GM12878 (cell line): ENCODE results near the gene POLR2F. TPM values are rescaled to one million over a fixed set of nuclear protein-coding genes. Genes with fewer than 3 reads are reported as not detected.

Experiments
- ATAC-seq: fragments of 200-7000 bp; cut with Tn5 transposase; 3 replicates; pipeline ENCODE4 v1.9.1; 2020; ENCODE audit warnings: mild to moderate bottlenecking, moderate library complexity
- BruUV-seq: library from RNA; stranded (reverse); fragments of 400-500 nt; replicated peaks from 2 replicates; lab custom pipeline; 2021; lab: Mats Ljungman, UMichigan
- CTCF ChIA-PET: fragments of 300-600 bp; sonication (Branson Sonifier 250); formaldehyde crosslinking; extraction: SDS; loops from one replicate; lab custom pipeline; 2021; ENCODE audit warnings: inconsistent platforms; lab: Yijun Ruan, JAX
- POLR2A ChIA-PET: fragments of 350-600 bp; formaldehyde crosslinking; extraction: SDS; loops from one replicate; lab custom pipeline; 2021; ENCODE audit warnings: inconsistent platforms; lab: Charles Lee
- RAD21 ChIA-PET: fragments of 300-600 bp; sonication (Branson Sonifier 250); formaldehyde crosslinking; loops from one replicate; lab custom pipeline; 2023; ENCODE audit warnings: antibody characterized with exemption; ENCODE audit not compliant: unreplicated experiment; lab: Charles Lee
- SMC1A ChIA-PET: fragments of 300-600 bp; sonication (Branson Sonifier 250); formaldehyde crosslinking; loops from one replicate; lab custom pipeline; 2023; ENCODE audit not compliant: unreplicated experiment, uncharacterized antibody; lab: Charles Lee
- DNase-seq: peaks from one replicate; pipeline ENCODE4 v3.0.0-alpha.2; 2011; ENCODE audit warnings: low read depth, low spot score
- FAIRE-seq: peaks from 3 replicates; lab custom pipeline; 2011; peaks lifted over from hg19 to GRCh38; lab: Jason Lieb, UNC
- H2AFZ ChIP-seq: 2 replicates; pipeline ENCODE4 v1.6.0; 2011; ENCODE audit warnings: low read depth, low read length, control low read depth; ENCODE audit not compliant: control insufficient read depth
- H3K27ac ChIP-seq: 2 replicates; pipeline ENCODE4 v1.5.1; 2011; ENCODE audit warnings: control low read depth; ENCODE audit not compliant: control insufficient read depth, insufficient read depth
- H3K27me3 ChIP-seq, 2 experiments: replicated peaks in 1 of 2; 2 replicates each; pipeline versions ENCODE4 v1.6.0 to v1.6.1; 2011; ENCODE audit warnings: low read length in 1 of 2; ENCODE audit not compliant: control insufficient read depth in 2 of 2, insufficient read depth in 2 of 2
- H3K36me3 ChIP-seq, 2 experiments: 2 replicates each; pipeline ENCODE4 v1.5.1; 2011; ENCODE audit warnings: low read length in 1 of 2; ENCODE audit not compliant: control insufficient read depth in 2 of 2, insufficient read depth in 2 of 2
- H3K4me1 ChIP-seq: 2 replicates; pipeline ENCODE4 v1.6.1; 2011; ENCODE audit warnings: mild to moderate bottlenecking, low read length, moderate library complexity, mixed read lengths; ENCODE audit not compliant: control insufficient read depth, insufficient read depth
- H3K4me2 ChIP-seq: 2 replicates; pipeline ENCODE4 v1.6.0; 2011; ENCODE audit warnings: control low read depth; ENCODE audit not compliant: control insufficient read depth, insufficient read depth
- H3K4me3 ChIP-seq: fragments of 200-600 bp; sonication (generic); 2 replicates; pipeline ENCODE4 v1.5.1; 2016
- H3K79me2 ChIP-seq: 2 replicates; pipeline ENCODE4 v1.6.0; 2011; ENCODE audit warnings: low read length; ENCODE audit not compliant: control insufficient read depth, insufficient read depth
- H3K9ac ChIP-seq: 2 replicates; pipeline ENCODE4 v1.8.0; 2011; ENCODE audit warnings: low read length, control low read depth, mixed read lengths; ENCODE audit not compliant: control insufficient read depth, insufficient read depth
- H3K9me3 ChIP-seq: replicated peaks from 3 replicates; pipeline ENCODE4 v1.5.1; 2011; ENCODE audit warnings: mild to moderate bottlenecking, low read length; ENCODE audit not compliant: control insufficient read depth, insufficient read depth
- H4K20me1 ChIP-seq: 2 replicates; pipeline ENCODE4 v1.6.0; 2011; ENCODE audit not compliant: control insufficient read depth, insufficient read depth
- ASH2L ChIP-seq: fragments of 300-600, 200-600 bp; sonication (generic); IDR thresholded peaks from 2 replicates; pipeline ENCODE4 v1.6.1; 2017; ENCODE audit warnings: low read depth, mild to moderate bottlenecking, borderline replicate concordance
- BACH1 ChIP-seq: fragments of 450-650 bp; IDR thresholded peaks from 2 replicates; pipeline ENCODE4 v1.6.1; 2017; ENCODE audit warnings: mild to moderate bottlenecking, borderline replicate concordance
- BMI1 ChIP-seq: fragments of 450-650 bp; IDR thresholded peaks from 2 replicates; pipeline ENCODE4 v1.6.1; 2016; ENCODE audit warnings: mild to moderate bottlenecking, moderate library complexity, borderline replicate concordance
- BRCA1 ChIP-seq: IDR thresholded peaks from 2 replicates; pipeline ENCODE4 v1.6.1; 2011; ENCODE audit warnings: low read depth, low read length, improper control_type of control experiment
- CEBPB ChIP-seq, 2 experiments: fragments of 150-350 bp in 1 of 2; IDR thresholded peaks; 2 replicates each; pipeline ENCODE4 v1.6.1; 2012 to 2014; ENCODE audit warnings: low read depth in 2 of 2, low read length in 2 of 2, borderline replicate concordance in 1 of 2, inconsistent platforms in 1 of 2
- CHD1 ChIP-seq: IDR thresholded peaks from 2 replicates; pipeline ENCODE4 v1.6.1; 2012; ENCODE audit warnings: low read depth, low read length, improper control_type of control experiment
- IKZF2 ChIP-seq, 2 experiments: fragments of 450-650 bp; IDR thresholded peaks; 2 replicates each; pipeline ENCODE4 v1.6.1; 2017; ENCODE audit warnings: mild to moderate bottlenecking in 2 of 2, moderate library complexity in 2 of 2
- MEF2B ChIP-seq: fragments of 450-650 bp; IDR thresholded peaks from 2 replicates; pipeline ENCODE4 v1.6.1; 2018; ENCODE audit warnings: mild to moderate bottlenecking, moderate library complexity; ENCODE audit not compliant: partially characterized antibody, poor library complexity, severe bottlenecking
- NBN ChIP-seq: fragments of 450-650 bp; IDR thresholded peaks from 2 replicates; pipeline ENCODE4 v1.6.1; 2016
- NFYA ChIP-seq: IDR thresholded peaks from 2 replicates; pipeline ENCODE4 v1.6.1; 2011; ENCODE audit warnings: low read depth, mild to moderate bottlenecking, low read length, improper control_type of control experiment, borderline replicate concordance
- PAX5 ChIP-seq: IDR thresholded peaks from 2 replicates; pipeline ENCODE4 v1.6.1; 2011; ENCODE audit warnings: low read depth, low read length, borderline replicate concordance
- POLR2AphosphoS2 ChIP-seq: IDR thresholded peaks from 2 replicates; pipeline ENCODE4 v1.6.1; 2011; ENCODE audit warnings: low read depth, mild to moderate bottlenecking, low read length, improper control_type of control experiment, moderate library complexity
- RELA ChIP-seq: fragments of 450-650 bp; IDR thresholded peaks from 2 replicates; pipeline ENCODE4 v1.8.0; 2014; ENCODE audit warnings: borderline replicate concordance; ENCODE audit not compliant: partially characterized antibody
- SMAD1 ChIP-seq: fragments of 450-650 bp; IDR thresholded peaks from 2 replicates; pipeline ENCODE4 v1.6.1; 2018; ENCODE audit warnings: mild to moderate bottlenecking, low read depth; ENCODE audit not compliant: partially characterized antibody
- SUPT20H ChIP-seq: IDR thresholded peaks from 2 replicates; pipeline ENCODE4 v1.6.1; 2011; ENCODE audit warnings: low read depth, mild to moderate bottlenecking, low read length, moderate library complexity, borderline replicate concordance; ENCODE audit not compliant: control insufficient read depth
- whole genome bisulfite sequencing: methylation state at CpG from one replicate; pipeline ENCODE4 v1.1.6; 2016; ENCODE audit warnings: low lambda C conversion rate; ENCODE audit not compliant: insufficient replicate concordance, insufficient coverage; ENCODE audit errors: missing lambda C conversion rate; 5-methylcytosine and 5-hydroxymethylcytosine counted together
- in situ Hi-C: fragments of 300-500 bp; cut with MboI; formaldehyde crosslinking; loops from 9 replicates; pipeline ENCODE4 v1.14.3; 2018; ENCODE audit warnings: mixed read lengths
- intact Hi-C: fragments of 100-400 bp; cut with micrococcal nuclease; formaldehyde crosslinking; loops from one replicate; pipeline ENCODE4 v1.14.2; 2022; ENCODE audit not compliant: unreplicated experiment
- polyA plus RNA-seq, 11 experiments: library from polyadenylated mRNA; depleted of rRNA in 4 of 11; unstranded in 6 of 11; stranded (reverse) in 5 of 11; fragments of >200 nt; fragmentation: Nextera tagmentation in 4 of 11; fragmentation: Illumina TruSeq in 1 of 11; extraction: Ambion mirVana in 4 of 11; extraction: Trizol in 1 of 11; gene quantifications; 1 replicate in 1 of 11; 2 replicates in 10 of 11; pipeline versions ENCODE4 v1.2.1 to v1.2.3, GENCODE V29; 2011 to 2016; ENCODE audit warnings: inconsistent platforms in 2 of 11, missing spikeins in 2 of 11, low read depth in 1 of 11
- total RNA-seq, 4 experiments: library from RNA; depleted of rRNA in 3 of 4; stranded (reverse); fragments of >200 nt in 3 of 4; fragmentation: Illumina TruSeq in 1 of 4; extraction: Trizol in 1 of 4; gene quantifications; 2 replicates each; pipeline versions ENCODE4 v1.2.1 to v1.2.3, GENCODE V29; 2013 to 2021
- TF ChIP-seq, protein P1 (sequence below): IDR thresholded peaks from 2 replicates; pipeline ENCODE4 v1.6.1; 2012; ENCODE audit warnings: low read length, inconsistent platforms

POLR2F gene
- total and polyA plus RNA-seq, 10 of the 15 experiments (the other 5 are each of a cell fraction or from before 2014, with no cell fraction given): 71.9 to 218 (median 100.0) TPM

DNA sequence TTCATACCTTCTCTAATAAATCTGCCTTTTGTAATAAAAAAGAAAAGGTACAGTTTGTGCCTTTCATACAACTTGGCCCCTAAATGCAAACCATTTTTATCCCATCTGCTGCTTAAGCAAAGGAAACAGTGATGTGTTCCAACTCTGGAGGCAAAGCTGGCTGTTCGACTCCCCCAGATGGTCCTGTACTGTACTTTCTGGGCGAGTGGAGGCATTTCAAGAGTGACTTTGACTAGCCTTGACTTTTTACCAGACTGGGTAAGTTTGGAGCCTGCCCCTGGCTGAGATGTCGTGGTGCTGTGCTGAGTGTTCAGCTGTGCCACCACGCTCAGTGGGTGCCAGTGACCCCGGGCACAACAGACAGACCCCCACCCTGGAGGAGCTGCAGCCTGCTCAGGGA lies 37.2 kb upstream of the POLR2F start:
- Histone ChIP-seq H2AFZ (no peak overlapping the region), H3K36me3 (peaks cover 0 to 3% of the 10 kb centered on the region in 2 experiments; a peak in 2 of 4 replicates), H3K4me1 (no peaks in the 10 kb centered on the region), H3K4me2 (no peak overlapping the region), H3K9ac (no peak overlapping the region), H3K79me2 (no peaks in the 10 kb centered on the region), H4K20me1 (no peaks in the 10 kb centered on the region), H3K4me3 (no peak overlapping the region), H3K27me3 (no peaks in the 10 kb centered on the region), H3K27ac (no peak overlapping the region), H3K9me3 (no peaks in the 10 kb centered on the region)
- DNase-seq (no peak), FAIRE-seq (no peak), ATAC-seq (no peak)
- WGBS: 73% methylated on average over 5 of the region's 5 CpGs
- CTCF ChIA-PET: interaction anchor here (1.1 kb wide), 1 partner anchor 18 kb away, joined by 3 read pairs; no protein-coding TSS in a partner anchor
- intact Hi-C loops (no loop called here), in situ Hi-C loops (no loop called here)
- no TSS peak for BruUV-seq
- no peak for TF ChIP-seq RELA
- TF ChIP-seq, protein P1, sequence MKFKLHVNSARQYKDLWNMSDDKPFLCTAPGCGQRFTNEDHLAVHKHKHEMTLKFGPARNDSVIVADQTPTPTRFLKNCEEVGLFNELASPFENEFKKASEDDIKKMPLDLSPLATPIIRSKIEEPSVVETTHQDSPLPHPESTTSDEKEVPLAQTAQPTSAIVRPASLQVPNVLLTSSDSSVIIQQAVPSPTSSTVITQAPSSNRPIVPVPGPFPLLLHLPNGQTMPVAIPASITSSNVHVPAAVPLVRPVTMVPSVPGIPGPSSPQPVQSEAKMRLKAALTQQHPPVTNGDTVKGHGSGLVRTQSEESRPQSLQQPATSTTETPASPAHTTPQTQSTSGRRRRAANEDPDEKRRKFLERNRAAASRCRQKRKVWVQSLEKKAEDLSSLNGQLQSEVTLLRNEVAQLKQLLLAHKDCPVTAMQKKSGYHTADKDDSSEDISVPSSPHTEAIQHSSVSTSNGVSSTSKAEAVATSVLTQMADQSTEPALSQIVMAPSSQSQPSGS: no peak
- no peak for TF ChIP-seq BMI1
- no peak for TF ChIP-seq POLR2AphosphoS2
- TF ChIP-seq BACH1: no peak
- TF ChIP-seq NBN: no peak
- TF ChIP-seq SUPT20H: no peak
- no peak for TF ChIP-seq SMAD1
- no peak for TF ChIP-seq NFYA
- TF ChIP-seq MEF2B: no peak
- TF ChIP-seq CHD1: no peak
- no peak for TF ChIP-seq CEBPB (IDR thresholded peaks at IDR 0.05; ENCODE audit: borderline replicate concordance in 1 of 2, low read depth in 2 of 2, low read length in 2 of 2)
- no peak for TF ChIP-seq BRCA1
- no peak for TF ChIP-seq PAX5
- no peak for TF ChIP-seq IKZF2 (IDR thresholded peaks at IDR 0.05)
- no peak for TF ChIP-seq ASH2L
- POLR2A ChIA-PET: no interaction called here
- SMC1A ChIA-PET: interaction anchor here (0.9 to 1.3 kb wide), 2 partner anchors 10 to 56 kb away, joined by 3 read pairs; partner anchors contain the start of gene MICALL1
- RAD21 ChIA-PET: no interaction called here
